Parathyroid adenoma (tissue), 2 donors: ENCODE data around the gene CLOCK.

Experiments used
- H2AFZ ChIP-seq: fragments of 300-600 bp; sonication (generic); one replicate; pipeline ENCODE4 v1.7.0; 2017; ENCODE audit warnings: antibody characterized with exemption, mild to moderate bottlenecking
- H3K27ac ChIP-seq: fragments of 300-600 bp; sonication (generic); one replicate; pipeline ENCODE4 v1.7.0; 2017
- H3K27me3 ChIP-seq: fragments of 300-600 bp; sonication (generic); one replicate; pipeline ENCODE4 v1.7.0; 2017; ENCODE audit warnings: low read length; ENCODE audit not compliant: control insufficient read depth, insufficient read depth
- H3K36me3 ChIP-seq: fragments of 300-600 bp; sonication (generic); one replicate; pipeline ENCODE4 v1.7.0; 2017; ENCODE audit warnings: low read length; ENCODE audit not compliant: control insufficient read depth, insufficient read depth
- H3K4me1 ChIP-seq: fragments of 300-600 bp; sonication (generic); one replicate; pipeline ENCODE4 v1.7.0; 2017; ENCODE audit warnings: control low read depth
- H3K4me2 ChIP-seq: fragments of 300-600 bp; sonication (generic); one replicate; pipeline ENCODE4 v1.7.0; 2017; ENCODE audit warnings: low read length
- H3K4me3 ChIP-seq: fragments of 300-600 bp; sonication (generic); one replicate; pipeline ENCODE4 v1.7.0; 2017; ENCODE audit warnings: low read depth, low read length
- H3K79me2 ChIP-seq: fragments of 300-600 bp; sonication (generic); one replicate; pipeline ENCODE4 v1.7.0; 2017; ENCODE audit warnings: control low read depth
- H3K9ac ChIP-seq: fragments of 300-600 bp; sonication (generic); one replicate; pipeline ENCODE4 v1.7.0; 2017; ENCODE audit warnings: mild to moderate bottlenecking
- H3K9me3 ChIP-seq: fragments of 300-600 bp; sonication (generic); one replicate; pipeline ENCODE4 v1.7.0; 2017; ENCODE audit warnings: low read length; ENCODE audit not compliant: control insufficient read depth
- TF ChIP-seq, protein P1 (sequence below): fragments of 300-600 bp; sonication (generic); IDR thresholded peaks from one replicate; pipeline ENCODE4 v1.7.0; 2017; ENCODE audit warnings: antibody characterized with exemption, mild to moderate bottlenecking
- donor health status: primary hyperparathyroidism.

The CLOCK gene

DNA sequence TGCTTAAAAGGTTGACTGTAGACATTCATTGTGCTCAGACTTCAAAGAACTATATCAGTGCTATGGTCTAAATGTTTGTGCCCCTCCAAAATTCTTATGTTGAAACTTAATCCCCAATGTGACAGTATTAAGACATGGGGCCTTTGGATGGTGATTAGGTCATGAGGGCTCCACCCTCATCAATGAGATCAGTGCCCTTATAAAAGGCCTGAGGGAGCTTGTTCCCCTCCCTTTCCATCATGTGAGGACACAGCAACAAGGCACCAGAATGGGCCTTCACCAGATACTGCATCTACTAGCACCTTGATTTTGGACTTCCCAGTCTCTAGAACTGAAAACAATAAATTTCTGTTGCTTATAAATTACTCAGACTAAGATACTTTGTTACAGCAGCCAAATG is 28.3 kb downstream of the CLOCK start:
- H3K9me3 ChIP-seq: no peaks in the 10 kb centered on the region
- H3K4me1 ChIP-seq: no peaks in the 10 kb centered on the region
- H3K4me2 ChIP-seq: no peak overlapping the region
- no peak overlapping the region for H3K9ac ChIP-seq
- H3K79me2 ChIP-seq: peaks cover 10% of the 10 kb centered on the region
- no peak overlapping the region for H3K27ac ChIP-seq
- H3K27me3 ChIP-seq: no peaks in the 10 kb centered on the region
- H3K36me3 ChIP-seq: no peaks in the 10 kb centered on the region
- TF ChIP-seq, protein P1, sequence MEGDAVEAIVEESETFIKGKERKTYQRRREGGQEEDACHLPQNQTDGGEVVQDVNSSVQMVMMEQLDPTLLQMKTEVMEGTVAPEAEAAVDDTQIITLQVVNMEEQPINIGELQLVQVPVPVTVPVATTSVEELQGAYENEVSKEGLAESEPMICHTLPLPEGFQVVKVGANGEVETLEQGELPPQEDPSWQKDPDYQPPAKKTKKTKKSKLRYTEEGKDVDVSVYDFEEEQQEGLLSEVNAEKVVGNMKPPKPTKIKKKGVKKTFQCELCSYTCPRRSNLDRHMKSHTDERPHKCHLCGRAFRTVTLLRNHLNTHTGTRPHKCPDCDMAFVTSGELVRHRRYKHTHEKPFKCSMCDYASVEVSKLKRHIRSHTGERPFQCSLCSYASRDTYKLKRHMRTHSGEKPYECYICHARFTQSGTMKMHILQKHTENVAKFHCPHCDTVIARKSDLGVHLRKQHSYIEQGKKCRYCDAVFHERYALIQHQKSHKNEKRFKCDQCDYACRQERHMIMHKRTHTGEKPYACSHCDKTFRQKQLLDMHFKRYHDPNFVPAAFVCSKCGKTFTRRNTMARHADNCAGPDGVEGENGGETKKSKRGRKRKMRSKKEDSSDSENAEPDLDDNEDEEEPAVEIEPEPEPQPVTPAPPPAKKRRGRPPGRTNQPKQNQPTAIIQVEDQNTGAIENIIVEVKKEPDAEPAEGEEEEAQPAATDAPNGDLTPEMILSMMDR: no peak
- no peak overlapping the region for H2AFZ ChIP-seq
- H3K4me3 ChIP-seq: no peak overlapping the region

DNA sequence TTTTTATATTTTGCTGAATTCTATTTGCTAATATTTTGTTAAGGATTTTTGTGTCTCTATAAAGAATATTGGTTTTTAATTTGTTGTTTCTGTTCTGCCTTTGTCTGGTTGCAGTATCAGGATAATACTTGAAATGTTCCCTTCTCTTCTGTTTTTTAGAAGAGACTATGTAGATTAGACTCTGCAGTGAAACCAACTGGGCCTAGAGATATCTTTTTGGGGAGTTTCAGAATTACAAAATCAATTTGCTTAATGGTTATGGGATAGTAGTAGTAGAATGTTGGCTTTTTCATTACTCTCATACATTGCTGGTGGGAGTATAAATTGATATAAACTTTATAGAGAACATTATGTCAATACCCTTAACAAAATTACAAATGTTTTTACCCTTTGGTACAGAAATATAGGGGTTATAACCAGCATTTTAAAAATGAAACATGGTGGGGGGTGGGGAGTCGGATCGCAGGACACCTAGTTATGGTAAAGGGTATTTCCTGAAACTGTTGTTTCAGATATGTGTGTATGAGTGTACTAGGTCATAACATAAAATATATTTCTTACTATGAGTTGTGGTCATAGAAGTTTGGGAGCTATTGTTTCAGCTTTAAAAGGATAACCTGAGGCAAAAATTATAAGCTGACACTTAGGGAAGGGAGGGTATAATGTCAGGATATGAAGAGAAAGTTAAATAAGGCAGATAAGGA is 29.0 kb downstream of the CLOCK start:
- Histone ChIP-seq H3K79me2 (peaks cover 7% of the 10 kb centered on the region), H3K9me3 (no peaks in the 10 kb centered on the region), H3K4me1 (no peaks in the 10 kb centered on the region), H3K27me3 (no peaks in the 10 kb centered on the region), H3K36me3 (no peaks in the 10 kb centered on the region), H3K4me2 (no peak overlapping the region), H3K4me3 (no peak overlapping the region), H2AFZ (no peak overlapping the region), H3K27ac (no peak overlapping the region), H3K9ac (no peak overlapping the region)
- TF ChIP-seq, protein P1: no peak

DNA sequence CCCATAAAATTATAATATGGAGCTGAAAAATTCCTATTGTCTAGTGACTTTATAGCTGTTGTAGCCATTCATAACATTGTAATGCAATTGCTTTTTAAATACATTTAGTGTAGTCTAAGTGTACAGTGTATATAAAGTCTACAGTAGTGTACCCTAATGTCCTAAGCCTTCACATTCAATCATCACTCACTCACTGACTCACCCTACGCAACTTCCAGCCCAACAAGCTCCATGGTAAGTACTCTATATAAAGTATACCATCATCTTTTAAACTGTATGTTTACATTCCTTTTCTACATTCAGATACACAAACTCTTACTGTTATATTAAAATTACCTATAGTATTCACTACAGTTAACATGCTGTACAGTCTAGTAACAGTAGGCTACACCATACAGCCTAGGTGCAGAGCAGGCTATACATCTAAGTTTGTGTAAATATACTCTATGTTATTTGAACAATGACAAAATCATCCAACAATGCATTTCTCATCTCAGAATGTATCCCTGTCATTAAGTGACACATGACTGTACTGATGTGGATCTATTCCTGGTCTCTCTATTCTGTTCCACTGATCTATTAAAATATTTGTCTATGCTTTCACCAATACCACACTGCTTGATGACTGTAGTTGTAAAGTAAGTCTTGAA is 33.7 kb downstream of the CLOCK start:
- Histone ChIP-seq H3K9me3 (no peaks in the 10 kb centered on the region), H2AFZ (no peak overlapping the region), H3K79me2 (no peaks in the 10 kb centered on the region), H3K4me3 (no peak overlapping the region), H3K27me3 (no peaks in the 10 kb centered on the region), H3K4me2 (no peak overlapping the region), H3K9ac (no peak overlapping the region), H3K4me1 (no peaks in the 10 kb centered on the region), H3K27ac (no peak overlapping the region), H3K36me3 (no peaks in the 10 kb centered on the region)
- TF ChIP-seq, protein P1: no peak

DNA sequence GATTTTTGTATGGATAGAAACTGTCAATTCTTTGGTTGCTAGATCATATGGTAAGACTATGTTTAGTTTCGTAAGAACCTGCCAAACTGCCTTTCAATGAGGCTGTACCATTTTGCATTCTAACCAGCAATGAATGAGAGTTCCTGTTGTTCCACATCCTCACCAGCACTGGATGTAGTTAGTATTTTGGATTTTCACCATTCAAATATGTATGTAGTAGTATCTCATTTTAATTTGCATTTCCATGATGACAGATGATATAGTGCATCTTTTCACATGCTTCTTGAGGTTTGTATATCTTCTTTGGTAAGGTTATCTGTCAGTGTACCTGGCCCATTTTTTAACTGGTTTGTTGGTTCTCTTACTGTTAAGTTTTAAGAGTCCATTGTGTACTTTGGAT is 34.6 kb downstream of the CLOCK start:
- no peak overlapping the region for H3K27ac ChIP-seq
- H3K9me3 ChIP-seq: no peaks in the 10 kb centered on the region
- no peaks in the 10 kb centered on the region for H3K79me2 ChIP-seq
- no peaks in the 10 kb centered on the region for H3K27me3 ChIP-seq
- no peak overlapping the region for H3K4me2 ChIP-seq
- H3K4me3 ChIP-seq: no peak overlapping the region
- no peak overlapping the region for H2AFZ ChIP-seq
- TF ChIP-seq, protein P1: no peak
- no peaks in the 10 kb centered on the region for H3K36me3 ChIP-seq
- no peaks in the 10 kb centered on the region for H3K4me1 ChIP-seq
- no peak overlapping the region for H3K9ac ChIP-seq

DNA sequence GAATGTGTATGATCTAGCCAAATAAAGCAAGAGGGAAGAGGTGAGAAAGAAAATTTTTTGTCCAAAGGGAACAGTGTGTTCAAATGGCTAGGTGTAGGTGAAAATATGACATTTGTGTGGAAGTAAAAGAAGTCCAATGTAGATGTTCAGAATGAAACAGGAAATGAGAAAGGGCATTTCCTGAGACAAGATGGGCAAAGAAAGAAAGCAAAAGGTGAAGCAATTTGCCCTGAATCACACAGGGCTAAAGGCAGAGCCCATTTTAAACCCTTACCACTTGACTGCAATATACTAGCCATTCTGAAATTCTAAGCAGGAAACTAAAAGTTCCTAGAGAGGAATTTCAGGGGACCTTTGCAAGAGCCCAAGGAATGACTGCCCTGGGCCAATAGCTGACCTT is 36.0 kb downstream of the CLOCK start:
- H3K27me3 ChIP-seq: no peaks in the 10 kb centered on the region
- no peak overlapping the region for H3K4me2 ChIP-seq
- no peaks in the 10 kb centered on the region for H3K4me1 ChIP-seq
- H3K9ac ChIP-seq: no peak overlapping the region
- no peak overlapping the region for H3K27ac ChIP-seq
- H2AFZ ChIP-seq: no peak overlapping the region
- no peak overlapping the region for H3K4me3 ChIP-seq
- H3K9me3 ChIP-seq: no peaks in the 10 kb centered on the region
- TF ChIP-seq, protein P1: no peak
- no peaks in the 10 kb centered on the region for H3K79me2 ChIP-seq
- no peaks in the 10 kb centered on the region for H3K36me3 ChIP-seq
